Adrenal gland (tissue), 12 donors: ENCODE measurements around the gene CEP43. TPM values are rescaled to one million over a fixed set of nuclear protein-coding genes. Genes with fewer than 3 reads are reported as not detected.

ENCODE experiments used
- DNase-seq, 7 donors: peaks; one replicate each; pipeline ENCODE4 v3.0.0-alpha.2; 2019 to 2020
- H3K27ac ChIP-seq, 5 donors: fragments of 200-600 bp; sonication (generic) in 4 of 5; 1 replicate in 3 of 5; 2 replicates in 2 of 5; pipeline versions ENCODE4 v1.5.1 to v1.8.0; 2016 to 2020; ENCODE audit warnings: mild to moderate bottlenecking in 1 of 5
- H3K27me3 ChIP-seq: fragments of 200-600 bp; 2 replicates; pipeline ENCODE4 v1.8.0; 2021
- H3K36me3 ChIP-seq, 2 donors: fragments of 200-600 bp; replicated peaks in 1 of 2; 1 replicate in 1 of 2; 2 replicates in 1 of 2; pipeline versions ENCODE4 v1.5.1 to v1.8.0; 2018 to 2022
- H3K4me1 ChIP-seq, 2 donors: fragments of 200-600 bp; replicated peaks in 1 of 2; 1 replicate in 1 of 2; 2 replicates in 1 of 2; pipeline versions ENCODE4 v1.5.1 to v1.8.0; 2018 to 2021
- H3K4me3 ChIP-seq, 4 donors: fragments of 200-600 bp; sonication (generic) in 3 of 4; one replicate each; pipeline ENCODE4 v1.5.1; 2016 to 2018
- H3K9me3 ChIP-seq, 3 donors: fragments of 200-600 bp; sonication (generic) in 1 of 3; replicated peaks in 1 of 3; 1 replicate in 2 of 3; 2 replicates in 1 of 3; pipeline versions ENCODE4 v1.5.1 to v1.8.0; 2016 to 2021
- POLR2A ChIP-seq, 2 donors: fragments of 450-650 bp; IDR thresholded peaks; one replicate each; pipeline ENCODE4 v1.6.1; 2017; ENCODE audit warnings: antibody characterized with exemption in 2 of 2, mild to moderate bottlenecking in 2 of 2, moderate library complexity in 1 of 2
- WGBS, 4 donors: extraction: QIAGEN DNeasy Blood & Tissue Kit in 2 of 4; methylation state at CpG; one replicate each; pipeline versions ENCODE4 v1.1.5 to v1.1.7; 2013 to 2017; 5-methylcytosine and 5-hydroxymethylcytosine counted together
- intact Hi-C, 2 donors: fragments of 100-400 bp; cut with DNase I; formaldehyde crosslinking; loops; one replicate each; pipeline versions ENCODE4 v1.14.1 to v1.15.0; 2022 to 2023
- polyA plus RNA-seq, 3 donors: library from polyadenylated mRNA; stranded (reverse); fragments of 200-250 nt in 2 of 3; fragments of 350-450 nt in 1 of 3; fragmentation: Illumina TruSeq in 1 of 3; extraction: RNeasy Lipid Tissue Mini Kit (QIAGEN cat#74804) in 1 of 3; gene quantifications; one replicate each; pipeline ENCODE4 v1.2.3, GENCODE V29; 2013 to 2014
- total RNA-seq, 9 donors: library from RNA; depleted of rRNA in 4 of 9; stranded (reverse); fragments of >200 nt in 4 of 9; fragments of 120-200 nt in 1 of 9; fragmentation: NEBNext Ultra II Directional in 1 of 9; extraction: Animal tissue kit (Norgen Biotek cat#: 25700) in 1 of 9; gene quantifications; one replicate each; pipeline versions ENCODE4 v1.1.0 to v1.2.4, GENCODE V29; 2013 to 2023
- TF ChIP-seq, protein P1 (sequence below), 6 experiments: fragments of 450-650 bp in 4 of 6; fragments of 200-600 bp in 2 of 6; sonication (generic) in 1 of 6; IDR thresholded peaks; 1 replicate in 5 of 6; 2 replicates in 1 of 6; pipeline versions ENCODE4 v1.5.1 to v1.8.0; 2016 to 2021; ENCODE audit warnings: antibody characterized with exemption in 6 of 6, mild to moderate bottlenecking in 2 of 6, moderate library complexity in 1 of 6
- donor health status: healthy with polysubstance abuse.
- donor health status: Bipolar disorder and iron deficiency.
- donor health status: DM: yes; HTN: yes; CAD: no.
- donor health status: DM: no; HTN: no; CAD: no.
- donor health status: DM: no; HTN: no; CAD: no.
- donor health status: DM: yes; HTN: yes; CAD: no.

Gene CEP43
- total and polyA plus RNA-seq, 12 donors = 10.1 to 36.7 (median 16.6) TPM

DNA sequence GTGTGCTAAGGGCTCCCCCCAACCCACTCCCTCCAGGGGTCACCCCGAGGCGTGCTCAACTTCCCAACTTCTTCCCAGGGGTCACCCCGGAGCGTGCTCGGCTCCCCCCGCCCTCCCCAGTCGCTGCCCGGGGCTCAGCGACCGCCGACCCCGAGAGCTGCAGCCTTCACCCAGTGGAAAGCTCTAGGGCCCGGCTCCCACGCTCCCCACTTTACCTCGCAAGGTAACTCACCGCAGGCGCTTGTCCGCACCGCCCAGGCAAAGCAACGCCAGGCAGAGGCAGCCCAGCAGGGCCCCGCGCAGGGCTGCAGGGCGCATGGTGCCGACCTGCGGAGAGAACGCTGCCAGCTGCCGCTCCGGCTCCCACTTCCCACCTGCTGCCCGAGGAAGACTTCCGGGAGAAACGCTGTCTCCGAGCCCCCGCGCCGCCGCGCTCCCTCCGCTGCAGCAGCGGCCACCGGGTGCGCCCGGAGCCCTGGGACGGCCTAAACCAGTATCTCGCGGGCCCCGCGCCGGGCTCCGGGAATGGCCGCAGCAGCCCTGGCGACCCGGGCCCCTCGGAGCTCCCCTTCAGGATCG is 43.2 kb upstream of the CEP43 start:
- 0 to 1% (median 0%) methylated on average over 3 to 54 of the region's 54 CpGs for WGBS, 4 donors
- no peaks in the 10 kb centered on the region for H3K27me3 ChIP-seq
- peak overlapping the region; percentile 6 to 85 (median 64) for H3K4me3 ChIP-seq
- H3K4me1 ChIP-seq = peaks cover 7 to 15% of the 10 kb centered on the region in 2 donors
- peak overlapping the region in 4 of 5 donors; percentile 3 to 94 (median 60) for H3K27ac ChIP-seq
- no peaks in the 10 kb centered on the region for H3K36me3 ChIP-seq
- H3K9me3 ChIP-seq = no peaks in the 10 kb centered on the region
- DNase-seq = peak in 1 of 7 donors; percentile 40
- TF ChIP-seq, protein P1, sequence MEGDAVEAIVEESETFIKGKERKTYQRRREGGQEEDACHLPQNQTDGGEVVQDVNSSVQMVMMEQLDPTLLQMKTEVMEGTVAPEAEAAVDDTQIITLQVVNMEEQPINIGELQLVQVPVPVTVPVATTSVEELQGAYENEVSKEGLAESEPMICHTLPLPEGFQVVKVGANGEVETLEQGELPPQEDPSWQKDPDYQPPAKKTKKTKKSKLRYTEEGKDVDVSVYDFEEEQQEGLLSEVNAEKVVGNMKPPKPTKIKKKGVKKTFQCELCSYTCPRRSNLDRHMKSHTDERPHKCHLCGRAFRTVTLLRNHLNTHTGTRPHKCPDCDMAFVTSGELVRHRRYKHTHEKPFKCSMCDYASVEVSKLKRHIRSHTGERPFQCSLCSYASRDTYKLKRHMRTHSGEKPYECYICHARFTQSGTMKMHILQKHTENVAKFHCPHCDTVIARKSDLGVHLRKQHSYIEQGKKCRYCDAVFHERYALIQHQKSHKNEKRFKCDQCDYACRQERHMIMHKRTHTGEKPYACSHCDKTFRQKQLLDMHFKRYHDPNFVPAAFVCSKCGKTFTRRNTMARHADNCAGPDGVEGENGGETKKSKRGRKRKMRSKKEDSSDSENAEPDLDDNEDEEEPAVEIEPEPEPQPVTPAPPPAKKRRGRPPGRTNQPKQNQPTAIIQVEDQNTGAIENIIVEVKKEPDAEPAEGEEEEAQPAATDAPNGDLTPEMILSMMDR (IDR thresholded peaks at IDR 0.05) = no peak
- no peak for TF ChIP-seq POLR2A (IDR thresholded peaks at IDR 0.05)
- intact Hi-C loops = no loop called here

DNA sequence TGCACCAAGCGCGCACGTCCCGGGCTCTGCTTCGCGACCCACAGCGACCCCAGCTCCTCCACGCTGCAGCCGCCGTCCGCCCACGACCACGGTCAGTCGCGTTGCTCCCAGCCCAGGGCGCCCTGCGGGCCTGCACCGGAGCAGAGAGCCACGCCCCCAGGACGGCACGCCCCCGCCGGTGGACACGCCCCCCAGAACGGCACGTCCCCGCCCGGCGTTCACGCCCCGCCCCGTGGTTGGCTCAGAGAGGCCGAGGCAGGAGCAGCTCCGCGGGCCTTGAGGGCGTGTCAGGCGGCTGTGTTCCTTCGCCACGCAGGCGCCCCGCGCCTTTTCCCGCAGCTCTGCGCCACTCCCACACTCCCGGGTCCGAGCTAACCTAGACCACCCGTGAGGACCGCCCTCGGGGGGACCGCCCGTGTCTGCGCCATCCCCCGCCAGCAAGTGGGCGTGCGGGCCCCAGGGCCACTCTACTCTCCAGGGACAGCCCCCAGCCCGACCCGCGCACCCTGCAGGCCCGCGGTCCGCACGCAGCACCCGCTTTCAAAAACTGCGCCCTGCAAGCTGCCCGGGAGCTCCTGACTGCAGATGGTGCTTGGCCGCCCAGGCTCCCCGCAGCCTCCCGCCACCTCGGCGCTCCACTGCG is 42.6 kb upstream of the CEP43 start, which contains the start of gene RNASET2:
TSS of gene RNASET2 (minus strand) at position 107 of the 643 bp plus-strand sequence. CDS start 368 bp downstream, outside the sequence.
- H3K36me3 ChIP-seq = no peaks in the 10 kb centered on the region
- whole genome bisulfite sequencing, 4 donors = 0 to 2% (median 1%) methylated on average over 9 to 71 of the region's 71 CpGs; no CpG with 5 or more reads in 1 of the 4 donors
- peak within 1 kb of the TSS; percentile 6 to 85 (median 64) for H3K4me3 ChIP-seq
- peaks cover 7 to 15% of the 10 kb centered on the region in 2 donors for H3K4me1 ChIP-seq
- H3K27ac ChIP-seq = peak within 1 kb of the TSS in 4 of 5 donors; percentile 41 to 94 (median 67)
- DNase-seq = peak; percentile 91 to 99 (median 98)
- TF ChIP-seq, protein P1 (IDR thresholded peaks at IDR 0.05) = no peak
- peak; percentile 62 to 64 for TF ChIP-seq POLR2A (IDR thresholded peaks at IDR 0.05)
- no peaks in the 10 kb centered on the region for H3K27me3 ChIP-seq
- intact Hi-C loops = no loop called here
- H3K9me3 ChIP-seq = no peaks in the 10 kb centered on the region

DNA sequence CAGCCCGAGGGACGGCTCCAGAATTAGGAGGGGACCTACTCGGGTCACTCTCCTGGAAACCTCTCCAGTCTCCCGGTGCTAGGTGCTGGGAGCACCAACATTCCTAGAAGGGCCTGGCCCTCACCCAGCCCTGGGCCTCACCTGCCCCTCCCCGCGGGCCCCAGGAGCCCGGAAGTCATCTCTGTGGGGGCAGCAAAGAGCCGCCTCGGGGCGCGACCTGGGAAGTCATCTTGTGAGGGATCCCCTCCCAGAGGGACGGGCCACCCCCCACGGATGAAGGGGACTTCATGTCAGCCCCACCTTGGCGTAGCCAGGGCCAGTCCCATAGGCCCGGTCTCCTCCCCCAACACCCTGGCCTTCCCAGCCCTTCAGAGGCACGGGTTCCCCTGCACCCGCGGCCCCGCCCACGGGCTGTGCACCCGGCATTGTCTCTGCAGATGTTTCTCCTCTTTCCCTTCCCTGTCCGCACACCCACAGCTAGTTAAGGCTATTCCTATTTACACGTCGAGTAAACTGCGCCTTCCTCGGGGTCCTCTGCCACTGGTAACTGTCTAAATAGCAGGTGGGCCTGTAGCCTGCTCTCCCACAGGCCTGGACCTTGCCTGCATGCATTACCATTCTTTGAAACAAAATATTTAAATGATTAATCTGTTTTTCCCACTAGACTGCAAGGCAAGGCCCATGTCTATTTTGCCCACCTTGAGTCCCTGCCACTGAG is 42.0 kb upstream of the CEP43 start:
- intact Hi-C loops = no loop called here
- 13 to 24% (median 18%) methylated on average over 13 to 26 of the region's 26 CpGs for WGBS, 4 donors
- TF ChIP-seq, protein P1 (IDR thresholded peaks at IDR 0.05) = no peak
- TF ChIP-seq POLR2A (IDR thresholded peaks at IDR 0.05) = no peak
- H3K36me3 ChIP-seq = no peaks in the 10 kb centered on the region
- peak overlapping the region in 4 of 5 donors; percentile 41 to 94 (median 67) for H3K27ac ChIP-seq
- peaks cover 7 to 15% of the 10 kb centered on the region in 2 donors for H3K4me1 ChIP-seq
- H3K4me3 ChIP-seq = peak overlapping the region in 3 of 4 donors; percentile 62 to 85 (median 66)
- DNase-seq = peak; percentile 30 to 65 (median 50)
- no peaks in the 10 kb centered on the region for H3K9me3 ChIP-seq
- no peaks in the 10 kb centered on the region for H3K27me3 ChIP-seq

DNA sequence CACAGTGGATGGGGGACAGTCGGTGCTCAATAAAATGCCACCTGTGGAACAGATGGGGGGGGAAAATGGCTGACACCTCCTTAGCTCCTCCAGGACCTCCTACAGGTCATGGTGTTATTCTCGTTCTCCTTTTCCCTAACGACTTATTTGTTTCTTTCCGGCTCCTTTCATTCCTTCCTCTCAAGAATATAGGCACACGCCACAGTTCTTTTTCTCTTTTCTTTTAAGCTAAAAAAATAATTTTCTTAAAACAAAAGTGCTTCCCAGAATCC is 41.5 kb upstream of the CEP43 start:
- Histone ChIP-seq H3K27me3 (no peaks in the 10 kb centered on the region), H3K9me3 (no peaks in the 10 kb centered on the region), H3K4me1 (peaks cover 7 to 15% of the 10 kb centered on the region in 2 donors), H3K27ac (peak overlapping the region in 4 of 5 donors; percentile 47 to 94 (median 78)), H3K36me3 (no peaks in the 10 kb centered on the region), H3K4me3 (no peak overlapping the region)
- TF ChIP-seq, protein P1 (IDR thresholded peaks at IDR 0.05) = no peak
- no peak for TF ChIP-seq POLR2A (IDR thresholded peaks at IDR 0.05)
- intact Hi-C loops = no loop called here
- DNase-seq = no peak
- WGBS, 4 donors = 81 to 92% (median 85%) methylated on average over 5 of the region's 5 CpGs
